Measurements from ENCODE around the gene SDSL. TPM values are rescaled to one million over a fixed set of nuclear protein-coding genes. Genes with fewer than 3 reads are reported as not detected.
A peak's percentile ranks its signal among the peaks of the same experiment; 100 is the strongest.

SDSL gene
- total RNA-seq, 1 donor from 2014 or later: 12.8 TPM

- H3K4me1 ChIP-seq: no peaks in the 10 kb centered on the region
- H3K27ac ChIP-seq: no peak overlapping the region
- H3K27me3 ChIP-seq (ENCODE audit: low read depth): peaks cover 27% of the 10 kb centered on the region
- no peak for ATAC-seq
- H3K4me3 ChIP-seq: no peak overlapping the region
- no peaks in the 10 kb centered on the region for H3K36me3 ChIP-seq
- intact Hi-C loops (cut with DNase I): no loop called here
- TF ChIP-seq CTCF (IDR thresholded peaks at IDR 0.05): no peak
- DNase-seq: no peak
- no peaks in the 10 kb centered on the region for H3K9me3 ChIP-seq
Observed at GRCh38 chr12:113439301-113439597, 17.1 kb downstream of the SDSL start.

- intact Hi-C loops (cut with DNase I): no loop called here
- Histone ChIP-seq H3K9me3 (no peaks in the 10 kb centered on the region), H3K36me3 (no peaks in the 10 kb centered on the region), H3K4me1 (no peaks in the 10 kb centered on the region), H3K27ac (no peak overlapping the region), H3K4me3 (no peak overlapping the region), H3K27me3 (ENCODE audit: low read depth) (peaks cover 28% of the 10 kb centered on the region)
- peak; percentile 51 for TF ChIP-seq CTCF (IDR thresholded peaks at IDR 0.05)
- no peak for DNase-seq
- ATAC-seq: no peak
Observed at GRCh38 chr12:113439606-113440030, 17.4 kb downstream of the SDSL start.

- no peak overlapping the region for H3K27ac ChIP-seq
- no peak overlapping the region for H3K4me3 ChIP-seq
- no peak for TF ChIP-seq CTCF (IDR thresholded peaks at IDR 0.05)
- DNase-seq (no peak), ATAC-seq (no peak)
- intact Hi-C loops (cut with DNase I): no loop called here
- H3K9me3 ChIP-seq: no peaks in the 10 kb centered on the region
- H3K36me3 ChIP-seq: no peaks in the 10 kb centered on the region
- H3K4me1 ChIP-seq: no peaks in the 10 kb centered on the region
- peaks cover 28% of the 10 kb centered on the region for H3K27me3 ChIP-seq (ENCODE audit: low read depth)
Observed at GRCh38 chr12:113440336-113440735, 18.2 kb downstream of the SDSL start.

- Histone ChIP-seq H3K4me1 (no peaks in the 10 kb centered on the region), H3K9me3 (no peaks in the 10 kb centered on the region), H3K4me3 (no peak overlapping the region), H3K27ac (no peak overlapping the region), H3K27me3 (ENCODE audit: low read depth) (peaks cover 34% of the 10 kb centered on the region), H3K36me3 (no peaks in the 10 kb centered on the region)
- intact Hi-C loops (cut with DNase I): no loop called here
- no peak for DNase-seq
- TF ChIP-seq CTCF (IDR thresholded peaks at IDR 0.05): no peak
- ATAC-seq: no peak
Observed at GRCh38 chr12:113440947-113441782, 19.0 kb downstream of the SDSL start.

- H3K4me3 ChIP-seq: no peak overlapping the region
- no peaks in the 10 kb centered on the region for H3K4me1 ChIP-seq
- no peaks in the 10 kb centered on the region for H3K36me3 ChIP-seq
- no peak for TF ChIP-seq CTCF (IDR thresholded peaks at IDR 0.05)
- DNase-seq: no peak
- intact Hi-C loops (cut with DNase I): no loop called here
- H3K27me3 ChIP-seq (ENCODE audit: low read depth): peaks cover 34% of the 10 kb centered on the region
- ATAC-seq: no peak
- no peak overlapping the region for H3K27ac ChIP-seq
- no peaks in the 10 kb centered on the region for H3K9me3 ChIP-seq
Observed at GRCh38 chr12:113443030-113443539, 20.9 kb downstream of the SDSL start.

All from lower lobe of right lung (tissue), 2 donors.